Activated naive CD4-positive, alpha-beta T cell treated with anti-CD3 and anti-CD28 coated beads, Interleukin-2, amount 10 ng/mL, durations not matched to agents 7 days and 5 days (primary cell): ENCODE results near the gene ENTPD2.
"Not testable (repeated sequence)": the region's sequence is repeated elsewhere in the genome, so short reads cannot be mapped to it uniquely, and the experiment has no call there.

Source experiments
- CTCF ChIA-PET: fragments of 350-600 bp; sonication (Branson Sonifier 250); formaldehyde crosslinking; loops from one replicate; lab custom pipeline; 2021; ENCODE audit warnings: antibody characterized with exemption; lab: Charles Lee
- DNase-seq: peaks from one replicate; pipeline ENCODE4 v3.0.0-alpha.2; 2020
- H3K27ac Mint-ChIP-seq: one replicate; pipeline ENCODE4 v1.8.0; 2021; ENCODE audit warnings: mild to moderate bottlenecking, moderate library complexity, mixed read lengths
- H3K27me3 Mint-ChIP-seq: one replicate; pipeline ENCODE4 v1.8.0; 2021; ENCODE audit warnings: mild to moderate bottlenecking, mixed read lengths
- H3K36me3 Mint-ChIP-seq: one replicate; pipeline ENCODE4 v1.8.0; 2021; ENCODE audit warnings: mixed read lengths
- H3K4me1 Mint-ChIP-seq: one replicate; pipeline ENCODE4 v1.8.0; 2021; ENCODE audit warnings: mixed read lengths
- H3K4me3 Mint-ChIP-seq: one replicate; pipeline ENCODE4 v1.8.0; 2021; ENCODE audit warnings: mild to moderate bottlenecking, moderate library complexity, mixed read lengths
- H3K9me3 Mint-ChIP-seq: one replicate; pipeline ENCODE4 v1.8.0; 2021; ENCODE audit warnings: mixed read lengths

Gene ENTPD2

DNA sequence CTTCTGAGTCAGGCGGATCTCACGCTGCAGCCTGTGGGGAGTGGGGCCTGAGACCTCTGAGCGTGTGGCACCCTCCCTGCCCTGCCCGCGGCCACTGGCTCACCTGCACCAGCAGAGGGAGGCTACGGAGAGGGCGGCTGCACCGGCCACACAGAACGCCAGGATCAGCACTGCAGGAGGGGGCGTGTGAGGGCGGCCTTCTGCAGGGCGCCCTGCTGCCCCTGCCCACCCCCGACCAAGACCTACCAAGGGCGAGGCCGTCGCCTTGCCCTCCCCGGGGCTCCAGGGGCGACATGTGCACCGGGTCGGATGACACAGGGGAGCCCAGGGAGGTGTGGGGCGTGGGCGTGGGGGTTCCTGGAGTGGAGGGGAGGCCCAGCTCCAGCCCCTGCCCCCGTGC, 13.3 kb downstream of the ENTPD2 start:
- H3K9me3 Mint-ChIP-seq, result no peaks in the 10 kb centered on the region
- DNase-seq, result no peak
- peaks cover 29% of the 10 kb centered on the region for H3K27me3 Mint-ChIP-seq
- peaks cover 2% of the 10 kb centered on the region for H3K36me3 Mint-ChIP-seq
- H3K4me1 Mint-ChIP-seq, result peaks cover 24% of the 10 kb centered on the region
- no peak overlapping the region for H3K4me3 Mint-ChIP-seq
- H3K27ac Mint-ChIP-seq, result no peak overlapping the region
- CTCF ChIA-PET, result interaction anchor here (1.6 kb wide), 1 partner anchor 11 kb away, joined by 6 read pairs; no protein-coding TSS in a partner anchor

DNA sequence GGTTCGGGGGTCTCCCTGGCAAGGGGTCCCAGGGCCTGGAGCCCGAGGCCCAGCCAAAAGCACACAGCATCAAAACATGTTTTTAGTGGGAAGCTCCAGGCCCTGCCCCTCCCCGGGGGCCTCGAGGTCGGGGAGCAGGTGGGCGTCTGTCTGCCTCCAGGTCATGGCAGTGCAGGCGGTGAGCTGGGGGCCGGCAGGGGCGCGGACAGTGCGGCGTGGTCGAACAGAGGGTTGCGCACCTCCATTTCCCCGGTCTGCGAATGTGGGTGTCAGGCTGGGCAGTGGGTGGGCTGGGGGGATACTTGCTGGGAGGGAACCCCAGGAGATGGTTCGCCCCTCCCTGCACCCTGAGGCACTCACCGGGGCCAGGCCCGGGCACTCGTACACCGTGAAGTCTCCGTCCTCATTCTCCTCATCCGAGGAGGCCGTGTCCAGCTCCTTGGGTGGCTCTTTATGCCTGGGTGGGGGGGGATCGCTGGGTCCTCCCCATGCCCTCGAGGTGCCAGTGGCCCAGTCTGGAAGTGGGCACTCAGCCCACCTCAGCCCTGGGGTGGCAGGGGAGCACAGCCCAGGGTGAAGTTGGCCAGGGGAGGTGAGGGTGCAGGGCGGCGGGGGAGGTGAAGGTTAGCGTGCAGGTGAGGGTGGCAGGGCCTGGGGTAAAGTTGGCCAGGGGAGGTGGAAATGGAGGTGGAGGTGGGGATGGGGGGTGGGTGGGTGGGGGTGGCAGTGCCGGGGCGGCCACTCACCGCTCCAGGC, 14.1 kb downstream of the ENTPD2 start:
- no peak for DNase-seq
- no peak overlapping the region for H3K4me3 Mint-ChIP-seq
- H3K27me3 Mint-ChIP-seq, result peaks cover 26% of the 10 kb centered on the region
- no peak overlapping the region for H3K27ac Mint-ChIP-seq
- no peaks in the 10 kb centered on the region for H3K9me3 Mint-ChIP-seq
- peaks cover 25% of the 10 kb centered on the region for H3K4me1 Mint-ChIP-seq
- peaks cover 2% of the 10 kb centered on the region for H3K36me3 Mint-ChIP-seq
- CTCF ChIA-PET, result interaction anchor here (3.3 kb wide), 1 partner anchor 11 kb away, joined by 22 read pairs; the partner anchor contains the start of gene ABCA2

DNA sequence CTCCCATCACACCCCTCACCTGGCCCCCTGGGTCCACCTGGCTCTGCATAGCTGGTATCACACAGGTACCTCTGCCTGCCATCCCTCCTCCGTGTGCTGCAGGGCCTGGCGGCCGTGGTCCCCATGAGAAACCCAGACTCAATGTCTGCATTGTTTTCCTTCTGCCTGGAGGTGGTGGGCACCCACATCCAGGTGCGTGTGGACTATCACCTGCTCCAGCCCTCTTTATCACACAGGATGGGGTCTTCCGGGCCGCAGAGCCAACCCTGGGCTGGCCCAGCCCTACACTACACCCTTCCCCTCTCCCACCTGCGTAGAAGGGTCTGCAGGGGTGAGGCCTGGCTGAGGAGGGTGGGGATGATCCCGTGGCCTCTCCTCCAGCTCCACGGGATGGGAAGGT, 14.9 kb downstream of the ENTPD2 start:
- Mint-ChIP-seq H3K4me3 (no peak overlapping the region), H3K27me3 (peaks cover 23% of the 10 kb centered on the region), H3K36me3 (peaks cover 2% of the 10 kb centered on the region), H3K9me3 (no peaks in the 10 kb centered on the region), H3K4me1 (peaks cover 22% of the 10 kb centered on the region), H3K27ac (no peak overlapping the region)
- CTCF ChIA-PET, result interaction anchor here (3.3 kb wide), 1 partner anchor 10 kb away, joined by 22 read pairs; the partner anchor contains the start of gene ABCA2
- no peak for DNase-seq

DNA sequence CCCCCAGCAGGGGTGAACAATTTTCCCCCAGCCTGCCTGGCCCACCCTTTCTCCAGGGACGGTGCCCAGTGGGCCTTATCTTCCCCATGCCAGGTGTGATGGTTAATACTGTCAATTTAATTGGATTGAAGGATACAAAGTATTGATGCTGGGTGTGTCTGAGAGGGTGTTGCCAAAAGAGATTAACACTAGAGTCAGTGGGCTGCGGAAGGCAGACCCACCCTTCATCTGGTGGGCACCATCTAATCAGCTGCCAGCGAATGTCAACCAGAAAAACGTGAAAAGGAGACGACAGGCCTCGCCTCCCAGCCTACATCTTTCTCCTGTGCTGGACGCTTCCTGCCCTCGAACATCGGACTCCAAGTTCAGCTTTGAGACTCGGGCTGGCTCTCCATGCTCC, 16.4 kb downstream of the ENTPD2 start:
- H3K27me3 Mint-ChIP-seq, result peaks cover 10% of the 10 kb centered on the region
- CTCF ChIA-PET, result interaction anchor here (0.9 to 3.3 kb wide), 2 partner anchors 8 to 18 kb away, joined by 3 to 22 read pairs; partner anchors contain the start of gene ABCA2
- H3K9me3 Mint-ChIP-seq, result no peaks in the 10 kb centered on the region
- no peak overlapping the region for H3K27ac Mint-ChIP-seq
- no peak for DNase-seq
- H3K4me1 Mint-ChIP-seq, result peaks cover 29% of the 10 kb centered on the region
- H3K36me3 Mint-ChIP-seq, result peaks cover 2% of the 10 kb centered on the region
- H3K4me3 Mint-ChIP-seq, result no peak overlapping the region

DNA sequence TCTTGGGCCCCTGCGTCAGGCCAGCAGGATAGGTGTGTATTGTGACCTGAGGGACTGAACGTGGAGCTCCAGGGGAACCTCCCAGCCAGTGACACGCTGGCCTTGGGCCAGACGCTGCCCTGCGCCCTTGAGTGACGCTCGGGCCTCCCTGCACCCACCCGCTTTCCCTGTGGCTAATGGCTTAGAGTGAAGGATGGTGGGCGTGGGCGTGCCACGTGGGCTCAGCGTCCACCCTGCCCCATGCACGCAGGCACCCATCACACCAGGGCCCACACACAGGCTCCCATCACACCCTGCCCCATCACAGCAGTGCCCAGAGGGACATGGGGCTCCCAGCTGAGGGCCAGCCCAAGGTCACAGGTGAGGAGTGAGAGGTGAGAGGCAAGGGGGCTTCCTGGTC, 16.8 kb downstream of the ENTPD2 start:
- Mint-ChIP-seq H3K36me3 (peaks cover 2% of the 10 kb centered on the region), H3K9me3 (no peaks in the 10 kb centered on the region), H3K4me3 (no peak overlapping the region), H3K27me3 (peaks cover 10% of the 10 kb centered on the region), H3K4me1 (peaks cover 34% of the 10 kb centered on the region), H3K27ac (no peak overlapping the region)
- CTCF ChIA-PET, result interaction anchor here (0.9 to 3.3 kb wide), 6 partner anchors 8 to 89 kb away, joined by 3 to 25 read pairs (median 4); partner anchors contain the start of gene ABCA2
- DNase-seq, result no peak

DNA sequence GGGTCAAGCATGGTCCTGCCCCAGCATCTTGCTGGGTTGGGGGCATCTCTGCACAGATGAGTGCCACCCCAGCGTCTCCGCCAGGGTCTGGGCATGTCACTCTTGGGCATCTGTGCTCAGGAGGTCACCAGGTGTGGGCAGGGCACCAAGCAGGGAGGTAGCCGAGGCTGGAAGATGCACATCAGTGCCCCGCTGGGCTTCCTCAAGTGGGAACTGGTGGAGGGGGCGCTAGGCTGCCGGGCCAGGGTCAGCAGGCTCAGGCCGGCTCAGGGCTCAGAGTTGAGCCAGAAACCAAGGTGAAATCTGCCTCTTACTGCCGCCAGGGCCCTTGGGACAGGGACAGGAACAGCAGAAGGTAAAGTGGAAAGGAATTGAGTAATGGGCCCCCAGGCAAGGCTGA, 17.9 kb downstream of the ENTPD2 start:
- Mint-ChIP-seq H3K27ac (no peak overlapping the region), H3K4me1 (peaks cover 39% of the 10 kb centered on the region), H3K9me3 (no peaks in the 10 kb centered on the region), H3K4me3 (no peak overlapping the region), H3K27me3 (peaks cover 15% of the 10 kb centered on the region), H3K36me3 (peaks cover 2% of the 10 kb centered on the region)
- CTCF ChIA-PET, result interaction anchor here (0.7 to 2.9 kb wide), 26 partner anchors 8 to 269 kb away, joined by 3 to 39 read pairs (median 6); partner anchors contain the start of genes C8G, FBXW5, NPDC1 and PAXX
- no peak for DNase-seq

DNA sequence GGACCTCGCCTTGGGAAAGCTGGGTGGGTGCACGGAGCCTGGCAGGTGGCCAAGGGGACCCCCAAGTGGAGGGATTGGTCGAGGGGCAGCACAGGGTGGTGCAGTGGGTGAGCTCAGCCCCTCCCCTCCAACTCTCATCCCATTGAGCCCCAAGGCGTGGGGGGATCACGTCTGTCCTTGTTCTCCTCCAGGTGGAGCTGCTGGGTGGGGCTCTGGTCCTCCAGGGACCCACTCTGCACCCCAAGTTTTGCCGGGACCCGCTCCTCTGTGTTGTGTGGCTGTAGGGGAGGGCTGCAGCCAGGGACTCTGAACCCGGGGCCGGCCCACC, 18.4 kb downstream of the ENTPD2 start:
- CTCF ChIA-PET, result interaction anchor here (0.7 to 2.9 kb wide), 38 partner anchors 9 to 268 kb away, joined by 3 to 39 read pairs (median 5); partner anchors contain the start of genes C8G, CLIC3, FBXW5 and NPDC1
- Mint-ChIP-seq H3K27me3 (peaks cover 20% of the 10 kb centered on the region), H3K4me3 (no peak overlapping the region), H3K9me3 (no peaks in the 10 kb centered on the region), H3K4me1 (peaks cover 44% of the 10 kb centered on the region), H3K36me3 (peaks cover 2% of the 10 kb centered on the region), H3K27ac (peak overlapping the region; percentile 91)
- no peak for DNase-seq

DNA sequence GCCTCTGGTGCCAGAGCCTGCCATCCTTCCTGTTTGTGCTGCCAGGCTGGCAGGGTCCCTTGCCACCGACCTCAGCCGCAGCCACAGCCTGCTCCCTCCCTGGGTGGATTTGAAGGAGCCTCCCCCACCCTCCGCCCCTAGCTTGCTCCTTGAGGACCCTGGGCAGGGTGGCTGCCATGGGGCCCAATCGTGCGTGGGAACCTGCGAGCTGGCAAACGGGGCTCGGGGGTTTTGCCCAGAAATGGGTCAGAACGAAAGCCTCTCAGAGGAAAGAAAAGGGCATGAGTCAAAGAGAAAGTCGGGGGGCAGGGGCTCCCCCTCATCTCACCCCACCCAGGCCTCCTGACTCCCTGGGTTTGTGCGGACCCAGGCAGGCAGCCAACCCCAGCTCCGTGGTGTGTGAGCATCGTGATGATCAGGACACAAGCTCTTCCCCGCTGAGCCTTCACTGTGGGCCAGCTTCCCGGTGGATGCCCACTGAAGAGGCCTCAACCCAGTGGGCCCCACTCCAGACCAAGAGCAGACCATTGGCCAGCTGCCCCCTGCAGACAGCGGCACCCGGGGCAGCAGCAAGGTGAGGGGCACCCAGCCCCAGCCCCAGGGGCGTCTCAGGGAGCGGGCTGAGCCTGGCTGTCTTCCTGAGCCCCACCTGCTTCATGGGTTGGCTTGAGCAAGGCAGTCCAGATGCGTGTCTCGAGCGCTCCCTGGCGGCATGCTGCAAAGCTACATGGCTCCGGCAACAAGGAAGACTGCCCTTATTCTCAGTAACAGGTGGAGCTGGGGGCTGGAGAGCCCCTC, 19.0 kb downstream of the ENTPD2 start:
- peak; percentile 93 for DNase-seq
- Mint-ChIP-seq H3K36me3 (peaks cover 2% of the 10 kb centered on the region), H3K27ac (peak overlapping the region; percentile 91), H3K4me3 (peak overlapping the region; percentile 61), H3K27me3 (peaks cover 21% of the 10 kb centered on the region), H3K9me3 (no peaks in the 10 kb centered on the region), H3K4me1 (peaks cover 49% of the 10 kb centered on the region)
- CTCF ChIA-PET, result interaction anchor here (0.7 to 2.9 kb wide), 40 partner anchors 9 to 274 kb away, joined by 3 to 39 read pairs (median 5); partner anchors contain the start of genes C8G, CLIC3, FBXW5 and NPDC1

DNA sequence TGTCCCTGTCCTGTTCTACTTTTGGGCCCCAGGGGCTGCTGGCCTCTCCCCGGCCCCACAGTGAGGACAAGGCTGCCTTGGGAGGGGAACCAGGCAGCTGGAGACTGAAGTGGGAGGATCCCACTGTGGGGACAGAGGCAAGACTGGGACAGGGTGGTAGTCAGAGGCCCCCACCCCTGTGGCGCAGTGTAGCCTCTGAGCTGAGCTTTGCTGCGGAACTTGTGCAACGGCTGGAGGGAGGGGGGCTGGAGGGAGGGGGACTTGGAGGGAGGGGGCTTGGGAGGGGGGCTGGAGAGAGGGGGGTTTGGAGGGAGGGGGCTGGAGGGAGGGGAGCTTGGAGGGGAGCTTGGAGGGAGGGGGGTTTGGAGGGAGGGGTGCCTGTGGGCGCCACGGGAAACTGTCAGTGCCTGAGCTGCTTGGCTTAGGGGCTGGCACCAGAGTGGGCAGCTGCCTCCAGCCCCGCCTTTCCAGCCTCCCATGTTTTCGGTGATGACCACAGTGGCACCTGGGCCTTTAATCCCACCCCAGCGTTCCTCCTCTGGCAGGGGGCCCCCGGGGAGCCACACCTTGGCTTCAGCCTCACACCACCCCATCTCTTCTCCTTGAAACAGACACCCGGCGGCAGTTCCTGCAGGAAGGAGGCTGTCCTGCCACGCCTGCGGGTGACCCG, 19.7 kb downstream of the ENTPD2 start:
- no peak for DNase-seq
- Mint-ChIP-seq H3K27ac (peak overlapping the region; percentile 91), H3K4me1 (peaks cover 57% of the 10 kb centered on the region), H3K36me3 (peaks cover 2% of the 10 kb centered on the region), H3K9me3 (no peaks in the 10 kb centered on the region), H3K27me3 (peaks cover 28% of the 10 kb centered on the region), H3K4me3 (peak overlapping the region; percentile 61)
- CTCF ChIA-PET, result interaction anchor here (0.7 to 2.9 kb wide), 34 partner anchors 8 to 273 kb away, joined by 3 to 39 read pairs (median 5); partner anchors contain the start of genes C8G, CLIC3, FBXW5 and NPDC1

DNA sequence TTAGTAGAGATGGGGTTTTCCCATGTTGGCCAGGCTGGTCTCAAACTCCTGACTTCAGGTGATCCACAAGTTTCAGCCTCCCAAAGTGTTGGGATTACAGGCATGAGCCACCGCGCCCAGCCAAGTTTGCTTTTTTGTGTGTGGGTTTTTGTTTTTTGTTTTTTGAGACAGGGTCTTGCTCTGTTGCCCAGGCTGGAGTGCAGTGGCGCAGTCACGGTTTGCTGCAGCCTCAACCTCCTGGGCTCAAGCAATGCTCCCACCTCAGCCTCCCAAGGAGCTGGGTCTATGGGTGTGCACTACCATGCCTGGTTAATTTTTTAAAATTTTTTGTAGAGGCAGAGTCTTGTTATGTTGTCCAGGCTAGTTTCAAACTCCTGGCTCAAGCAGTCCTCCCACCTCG, 20.4 kb downstream of the ENTPD2 start:
- not testable (repeated sequence) for DNase-seq, H3K4me3 Mint-ChIP-seq, H3K36me3 Mint-ChIP-seq, H3K9me3 Mint-ChIP-seq
- Mint-ChIP-seq H3K4me1 (peaks cover 62% of the 10 kb centered on the region), H3K27ac (peak overlapping the region; percentile 62), H3K27me3 (peaks cover 34% of the 10 kb centered on the region)
- CTCF ChIA-PET, result interaction anchor here (2.3 to 2.9 kb wide), 3 partner anchors 85 to 266 kb away, joined by 4 to 39 read pairs (median 28); no protein-coding TSS in a partner anchor

DNA sequence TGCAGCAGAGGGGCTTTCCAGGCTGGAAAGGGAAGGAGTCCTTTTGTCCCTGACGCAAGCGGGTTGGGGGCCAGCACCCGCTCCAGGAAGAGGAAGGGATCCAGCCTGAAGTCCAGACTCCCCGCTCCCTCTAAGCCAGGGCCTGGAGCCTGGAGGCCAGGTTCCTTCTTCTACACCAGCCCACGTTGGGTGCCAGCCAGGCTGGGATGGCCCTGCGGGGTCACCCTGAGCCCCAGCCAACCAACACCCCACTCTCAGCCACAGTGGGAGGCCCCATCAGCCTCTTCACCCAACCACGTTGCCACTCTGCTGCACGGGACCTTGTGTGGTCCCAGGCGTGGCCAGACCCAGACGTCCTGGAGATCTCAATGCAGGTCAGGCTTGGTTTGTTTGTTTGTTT, 21.0 kb downstream of the ENTPD2 start:
- Mint-ChIP-seq H3K27me3 (peaks cover 34% of the 10 kb centered on the region), H3K9me3 (no peaks in the 10 kb centered on the region), H3K36me3 (no peaks in the 10 kb centered on the region), H3K4me1 (peaks cover 62% of the 10 kb centered on the region), H3K4me3 (no peak overlapping the region), H3K27ac (peak overlapping the region; percentile 37)
- CTCF ChIA-PET, result no interaction called here
- no peak for DNase-seq

DNA sequence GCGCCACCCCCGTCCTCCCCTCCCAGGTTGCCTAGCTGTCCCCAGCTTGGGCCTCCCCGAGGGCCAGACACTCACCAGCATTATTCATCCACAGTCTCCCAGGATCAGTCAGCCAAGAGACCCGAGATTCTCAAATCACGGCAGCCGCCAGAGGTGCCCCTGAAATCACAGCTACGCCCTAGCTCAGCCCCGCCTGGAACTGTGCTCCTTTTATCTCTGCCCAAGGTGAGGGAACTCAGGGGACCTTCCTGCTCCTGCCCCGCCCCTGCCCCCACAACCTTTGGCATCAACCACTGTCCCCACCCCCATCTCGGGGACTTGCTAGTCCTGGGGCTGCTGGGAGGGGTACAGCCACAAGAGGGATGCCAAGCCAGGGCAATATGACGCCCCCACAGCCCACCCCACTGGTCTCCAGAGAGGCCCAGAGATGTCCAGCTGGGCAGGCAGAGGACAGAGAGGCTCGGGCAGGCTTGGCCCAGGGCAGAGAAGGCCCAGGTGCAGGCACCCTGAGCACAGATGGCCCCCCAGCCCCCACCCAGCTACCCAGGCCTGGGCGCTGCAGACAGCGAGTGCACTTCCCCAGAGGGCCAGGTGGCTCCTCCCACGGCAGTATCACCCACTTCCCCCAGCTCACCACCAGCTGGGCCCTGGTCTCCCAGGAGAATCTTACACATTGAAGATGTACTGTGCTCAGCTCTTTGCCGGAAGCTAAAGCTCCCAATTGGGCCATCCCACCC, 21.8 kb downstream of the ENTPD2 start, which contains the start of gene FUT7:
FUT7 (minus strand) TSS at position 185 of the 737 bp plus-strand sequence; CDS start at position 88, 97 bp downstream.
- Mint-ChIP-seq H3K27me3 (peaks cover 38% of the 10 kb centered on the region), H3K4me3 (peak within 1 kb of the TSS; percentile 55), H3K4me1 (peaks cover 65% of the 10 kb centered on the region), H3K27ac (peak within 1 kb of the TSS; percentile 82), H3K9me3 (no peaks in the 10 kb centered on the region), H3K36me3 (no peaks in the 10 kb centered on the region)
- peak; percentile 44 for DNase-seq
- CTCF ChIA-PET, result interaction anchor here (1.1 to 1.5 kb wide), 2 partner anchors 15 to 84 kb away, joined by 4 to 5 read pairs; no protein-coding TSS in a partner anchor
